GM12878 (cell line): ENCODE results near the gene LPCAT2. TPM values are rescaled to one million over a fixed set of nuclear protein-coding genes. Genes with fewer than 3 reads are reported as not detected.

ENCODE experiments used
- ATAC-seq: fragments of 200-7000 bp; cut with Tn5 transposase; 3 replicates; pipeline ENCODE4 v1.9.1; 2020; ENCODE audit warnings: mild to moderate bottlenecking, moderate library complexity
- BruUV-seq: library from RNA; stranded (reverse); fragments of 400-500 nt; replicated peaks from 2 replicates; lab custom pipeline; 2021; lab: Mats Ljungman, UMichigan
- CTCF ChIA-PET: fragments of 300-600 bp; sonication (Branson Sonifier 250); formaldehyde crosslinking; extraction: SDS; loops from one replicate; lab custom pipeline; 2021; ENCODE audit warnings: inconsistent platforms; lab: Yijun Ruan, JAX
- POLR2A ChIA-PET: fragments of 350-600 bp; formaldehyde crosslinking; extraction: SDS; loops from one replicate; lab custom pipeline; 2021; ENCODE audit warnings: inconsistent platforms; lab: Charles Lee
- RAD21 ChIA-PET: fragments of 300-600 bp; sonication (Branson Sonifier 250); formaldehyde crosslinking; loops from one replicate; lab custom pipeline; 2023; ENCODE audit warnings: antibody characterized with exemption; ENCODE audit not compliant: unreplicated experiment; lab: Charles Lee
- SMC1A ChIA-PET: fragments of 300-600 bp; sonication (Branson Sonifier 250); formaldehyde crosslinking; loops from one replicate; lab custom pipeline; 2023; ENCODE audit not compliant: unreplicated experiment, uncharacterized antibody; lab: Charles Lee
- DNase-seq: peaks from one replicate; pipeline ENCODE4 v3.0.0-alpha.2; 2011; ENCODE audit warnings: low read depth, low spot score
- FAIRE-seq: peaks from 3 replicates; lab custom pipeline; 2011; peaks lifted over from hg19 to GRCh38; lab: Jason Lieb, UNC
- H2AFZ ChIP-seq: 2 replicates; pipeline ENCODE4 v1.6.0; 2011; ENCODE audit warnings: low read depth, low read length, control low read depth; ENCODE audit not compliant: control insufficient read depth
- H3K27ac ChIP-seq: 2 replicates; pipeline ENCODE4 v1.5.1; 2011; ENCODE audit warnings: control low read depth; ENCODE audit not compliant: control insufficient read depth, insufficient read depth
- H3K27me3 ChIP-seq, 2 experiments: replicated peaks in 1 of 2; 2 replicates each; pipeline versions ENCODE4 v1.6.0 to v1.6.1; 2011; ENCODE audit warnings: low read length in 1 of 2; ENCODE audit not compliant: control insufficient read depth in 2 of 2, insufficient read depth in 2 of 2
- H3K36me3 ChIP-seq, 2 experiments: 2 replicates each; pipeline ENCODE4 v1.5.1; 2011; ENCODE audit warnings: low read length in 1 of 2; ENCODE audit not compliant: control insufficient read depth in 2 of 2, insufficient read depth in 2 of 2
- H3K4me1 ChIP-seq: 2 replicates; pipeline ENCODE4 v1.6.1; 2011; ENCODE audit warnings: mild to moderate bottlenecking, low read length, moderate library complexity, mixed read lengths; ENCODE audit not compliant: control insufficient read depth, insufficient read depth
- H3K4me2 ChIP-seq: 2 replicates; pipeline ENCODE4 v1.6.0; 2011; ENCODE audit warnings: control low read depth; ENCODE audit not compliant: control insufficient read depth, insufficient read depth
- H3K4me3 ChIP-seq: fragments of 200-600 bp; sonication (generic); 2 replicates; pipeline ENCODE4 v1.5.1; 2016
- H3K79me2 ChIP-seq: 2 replicates; pipeline ENCODE4 v1.6.0; 2011; ENCODE audit warnings: low read length; ENCODE audit not compliant: control insufficient read depth, insufficient read depth
- H3K9ac ChIP-seq: 2 replicates; pipeline ENCODE4 v1.8.0; 2011; ENCODE audit warnings: low read length, control low read depth, mixed read lengths; ENCODE audit not compliant: control insufficient read depth, insufficient read depth
- H3K9me3 ChIP-seq: replicated peaks from 3 replicates; pipeline ENCODE4 v1.5.1; 2011; ENCODE audit warnings: mild to moderate bottlenecking, low read length; ENCODE audit not compliant: control insufficient read depth, insufficient read depth
- H4K20me1 ChIP-seq: 2 replicates; pipeline ENCODE4 v1.6.0; 2011; ENCODE audit not compliant: control insufficient read depth, insufficient read depth
- ATF7 ChIP-seq: fragments of 450-650 bp; IDR thresholded peaks from 2 replicates; pipeline ENCODE4 v1.6.1; 2016; ENCODE audit warnings: low read depth, mild to moderate bottlenecking
- BHLHE40 ChIP-seq, 2 experiments: fragments of 450-650 bp in 1 of 2; IDR thresholded peaks; 2 replicates each; pipeline ENCODE4 v1.6.1; 2011 to 2017; ENCODE audit warnings: low read depth in 2 of 2, borderline replicate concordance in 1 of 2, improper control_type of control experiment in 1 of 2, low read length in 1 of 2, mild to moderate bottlenecking in 1 of 2
- BRCA1 ChIP-seq: IDR thresholded peaks from 2 replicates; pipeline ENCODE4 v1.6.1; 2011; ENCODE audit warnings: low read depth, low read length, improper control_type of control experiment
- NFXL1 ChIP-seq: fragments of 450-650 bp; IDR thresholded peaks from 2 replicates; pipeline ENCODE4 v1.6.1; 2017; ENCODE audit warnings: antibody characterized with exemption, mild to moderate bottlenecking, borderline replicate concordance
- SP1 ChIP-seq: IDR thresholded peaks from one replicate; pipeline ENCODE4 v1.6.1; 2011; ENCODE audit warnings: low read depth, low read length
- ZZZ3 ChIP-seq: IDR thresholded peaks from 2 replicates; pipeline ENCODE4 v1.6.1; 2011; ENCODE audit warnings: low read depth; ENCODE audit not compliant: control insufficient read depth, insufficient read length
- WGBS: methylation state at CpG from one replicate; pipeline ENCODE4 v1.1.6; 2016; ENCODE audit warnings: low lambda C conversion rate; ENCODE audit not compliant: insufficient replicate concordance, insufficient coverage; ENCODE audit errors: missing lambda C conversion rate; 5-methylcytosine and 5-hydroxymethylcytosine counted together
- in situ Hi-C: fragments of 300-500 bp; cut with MboI; formaldehyde crosslinking; loops from 9 replicates; pipeline ENCODE4 v1.14.3; 2018; ENCODE audit warnings: mixed read lengths
- intact Hi-C: fragments of 100-400 bp; cut with micrococcal nuclease; formaldehyde crosslinking; loops from one replicate; pipeline ENCODE4 v1.14.2; 2022; ENCODE audit not compliant: unreplicated experiment
- polyA plus RNA-seq, 11 experiments: library from polyadenylated mRNA; depleted of rRNA in 4 of 11; unstranded in 6 of 11; stranded (reverse) in 5 of 11; fragments of >200 nt; fragmentation: Nextera tagmentation in 4 of 11; fragmentation: Illumina TruSeq in 1 of 11; extraction: Ambion mirVana in 4 of 11; extraction: Trizol in 1 of 11; gene quantifications; 1 replicate in 1 of 11; 2 replicates in 10 of 11; pipeline versions ENCODE4 v1.2.1 to v1.2.3, GENCODE V29; 2011 to 2016; ENCODE audit warnings: inconsistent platforms in 2 of 11, missing spikeins in 2 of 11, low read depth in 1 of 11
- total RNA-seq, 4 experiments: library from RNA; depleted of rRNA in 3 of 4; stranded (reverse); fragments of >200 nt in 3 of 4; fragmentation: Illumina TruSeq in 1 of 4; extraction: Trizol in 1 of 4; gene quantifications; 2 replicates each; pipeline versions ENCODE4 v1.2.1 to v1.2.3, GENCODE V29; 2013 to 2021
- TF ChIP-seq, protein P1 (sequence below): IDR thresholded peaks from 2 replicates; pipeline ENCODE4 v1.6.1; 2011; ENCODE audit warnings: borderline replicate concordance, low read depth, mild to moderate bottlenecking, moderate library complexity, low read length; ENCODE audit not compliant: insufficient read depth, poor library complexity, severe bottlenecking
- TF ChIP-seq, protein P2 (sequence below): fragments of 450-650 bp; IDR thresholded peaks from 2 replicates; pipeline ENCODE4 v1.6.1; 2016; ENCODE audit warnings: mild to moderate bottlenecking
- TF ChIP-seq, protein P3 (sequence below): fragments of 450-650 bp; IDR thresholded peaks from 2 replicates; pipeline ENCODE4 v1.6.1; 2014; ENCODE audit warnings: mild to moderate bottlenecking

Gene LPCAT2
- total and polyA plus RNA-seq, 10 of the 15 experiments (the other 5 are each of a cell fraction or from before 2014, with no cell fraction given): 0.01 TPM; not detected in 9

DNA sequence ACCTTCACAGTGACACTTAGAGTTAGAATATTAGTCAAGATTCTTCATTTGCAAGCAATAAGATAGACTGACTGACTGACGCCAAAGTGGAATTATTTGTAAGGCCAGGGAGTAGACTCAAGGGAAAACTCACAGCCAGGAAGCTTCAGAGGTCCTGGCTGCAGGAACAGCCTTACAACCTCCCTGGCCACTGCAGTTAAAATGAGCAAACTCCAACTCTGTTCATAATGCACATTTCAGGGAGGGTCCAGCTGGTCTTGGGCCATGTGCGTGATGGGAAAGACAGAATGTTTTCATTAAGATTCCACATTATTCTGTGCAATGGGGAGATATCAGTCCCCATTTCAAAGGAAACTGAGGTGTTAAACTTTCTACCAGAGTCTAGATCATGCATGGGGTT lies 67.5 kb downstream of the LPCAT2 start (continued):
- TF ChIP-seq NFXL1: no peak

DNA sequence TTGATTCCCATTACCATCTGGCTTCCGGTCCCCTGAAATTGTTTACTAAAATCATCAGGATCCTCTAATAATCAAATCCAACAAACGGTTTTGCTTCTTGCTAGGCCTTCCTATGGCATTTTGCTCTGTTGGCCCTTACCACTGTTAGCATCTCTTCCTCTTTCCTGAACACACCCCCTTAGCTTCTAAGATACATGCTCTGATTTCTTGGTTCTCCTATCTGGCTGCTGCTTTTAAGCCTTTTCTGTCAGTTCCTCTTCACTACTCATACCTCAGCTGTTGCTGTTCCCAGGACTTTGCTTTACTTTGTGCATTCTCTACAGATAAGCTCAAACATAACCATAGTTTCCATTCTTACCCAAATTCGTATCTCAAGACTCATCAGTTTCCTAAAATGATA lies 69.0 kb downstream of the LPCAT2 start:
- SMC1A ChIA-PET: no interaction called here
- in situ Hi-C loops: no loop called here
- RAD21 ChIA-PET: no interaction called here
- WGBS: 17% methylated on average over 3 of the region's 3 CpGs
- CTCF ChIA-PET: interaction anchor here (0.8 kb wide), 1 partner anchor 10 kb away, joined by 3 read pairs; no protein-coding TSS in a partner anchor
- no peak overlapping the region for H3K4me3 ChIP-seq
- no peaks in the 10 kb centered on the region for H3K4me1 ChIP-seq
- no peaks in the 10 kb centered on the region for H3K79me2 ChIP-seq
- H3K4me2 ChIP-seq: no peak overlapping the region
- intact Hi-C loops: no loop called here
- no peaks in the 10 kb centered on the region for H3K9me3 ChIP-seq
- no peaks in the 10 kb centered on the region for H3K27me3 ChIP-seq
- POLR2A ChIA-PET: no interaction called here
- no peak overlapping the region for H3K27ac ChIP-seq
- H2AFZ ChIP-seq: no peak overlapping the region
- TF ChIP-seq, protein P1, sequence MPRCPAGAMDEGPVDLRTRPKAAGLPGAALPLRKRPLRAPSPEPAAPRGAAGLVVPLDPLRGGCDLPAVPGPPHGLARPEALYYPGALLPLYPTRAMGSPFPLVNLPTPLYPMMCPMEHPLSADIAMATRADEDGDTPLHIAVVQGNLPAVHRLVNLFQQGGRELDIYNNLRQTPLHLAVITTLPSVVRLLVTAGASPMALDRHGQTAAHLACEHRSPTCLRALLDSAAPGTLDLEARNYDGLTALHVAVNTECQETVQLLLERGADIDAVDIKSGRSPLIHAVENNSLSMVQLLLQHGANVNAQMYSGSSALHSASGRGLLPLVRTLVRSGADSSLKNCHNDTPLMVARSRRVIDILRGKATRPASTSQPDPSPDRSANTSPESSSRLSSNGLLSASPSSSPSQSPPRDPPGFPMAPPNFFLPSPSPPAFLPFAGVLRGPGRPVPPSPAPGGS: no peak
- no peak for TF ChIP-seq BRCA1
- no peak for TF ChIP-seq BHLHE40 (IDR thresholded peaks at IDR 0.05; ENCODE audit: borderline replicate concordance in 1 of 2, low read depth in 2 of 2, low read length in 1 of 2)
- TF ChIP-seq, protein P2, sequence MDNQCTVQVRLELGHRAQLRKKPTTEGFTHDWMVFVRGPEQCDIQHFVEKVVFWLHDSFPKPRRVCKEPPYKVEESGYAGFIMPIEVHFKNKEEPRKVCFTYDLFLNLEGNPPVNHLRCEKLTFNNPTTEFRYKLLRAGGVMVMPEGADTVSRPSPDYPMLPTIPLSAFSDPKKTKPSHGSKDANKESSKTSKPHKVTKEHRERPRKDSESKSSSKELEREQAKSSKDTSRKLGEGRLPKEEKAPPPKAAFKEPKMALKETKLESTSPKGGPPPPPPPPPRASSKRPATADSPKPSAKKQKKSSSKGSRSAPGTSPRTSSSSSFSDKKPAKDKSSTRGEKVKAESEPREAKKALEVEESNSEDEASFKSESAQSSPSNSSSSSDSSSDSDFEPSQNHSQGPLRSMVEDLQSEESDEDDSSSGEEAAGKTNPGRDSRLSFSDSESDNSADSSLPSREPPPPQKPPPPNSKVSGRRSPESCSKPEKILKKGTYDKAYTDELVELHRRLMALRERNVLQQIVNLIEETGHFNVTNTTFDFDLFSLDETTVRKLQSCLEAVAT: no peak
- no peak for TF ChIP-seq SP1
- no peak for TF ChIP-seq ATF7
- TF ChIP-seq ZZZ3: no peak
- TF ChIP-seq, protein P3, sequence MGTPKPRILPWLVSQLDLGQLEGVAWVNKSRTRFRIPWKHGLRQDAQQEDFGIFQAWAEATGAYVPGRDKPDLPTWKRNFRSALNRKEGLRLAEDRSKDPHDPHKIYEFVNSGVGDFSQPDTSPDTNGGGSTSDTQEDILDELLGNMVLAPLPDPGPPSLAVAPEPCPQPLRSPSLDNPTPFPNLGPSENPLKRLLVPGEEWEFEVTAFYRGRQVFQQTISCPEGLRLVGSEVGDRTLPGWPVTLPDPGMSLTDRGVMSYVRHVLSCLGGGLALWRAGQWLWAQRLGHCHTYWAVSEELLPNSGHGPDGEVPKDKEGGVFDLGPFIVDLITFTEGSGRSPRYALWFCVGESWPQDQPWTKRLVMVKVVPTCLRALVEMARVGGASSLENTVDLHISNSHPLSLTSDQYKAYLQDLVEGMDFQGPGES: no peak
- no peak for FAIRE-seq
- no peak for ATAC-seq
- BruUV-seq: no TSS peak
- H4K20me1 ChIP-seq: no peaks in the 10 kb centered on the region
- no peak for DNase-seq
- H3K9ac ChIP-seq: no peak overlapping the region
- H3K36me3 ChIP-seq: no peaks in the 10 kb centered on the region
